ENCODE data around the gene RXRB. TPM values are rescaled to one million over a fixed set of nuclear protein-coding genes. Genes with fewer than 3 reads are reported as not detected.

Gene RXRB
- total RNA-seq, 1 donor from 2014 or later: 15.0 TPM

- no peak for DNase-seq (ENCODE audit: low read depth)
- no peak overlapping the region for H3K4me3 ChIP-seq (ENCODE audit: low read depth, low read length)
- no peak for TF ChIP-seq CTCF (conservative IDR thresholded peaks at IDR 0.05; ENCODE audit: low read depth, low read length)
These were observed 17.3 kb downstream of the RXRB start for GRCh38 chr6:33183071-33183683.

DNA sequence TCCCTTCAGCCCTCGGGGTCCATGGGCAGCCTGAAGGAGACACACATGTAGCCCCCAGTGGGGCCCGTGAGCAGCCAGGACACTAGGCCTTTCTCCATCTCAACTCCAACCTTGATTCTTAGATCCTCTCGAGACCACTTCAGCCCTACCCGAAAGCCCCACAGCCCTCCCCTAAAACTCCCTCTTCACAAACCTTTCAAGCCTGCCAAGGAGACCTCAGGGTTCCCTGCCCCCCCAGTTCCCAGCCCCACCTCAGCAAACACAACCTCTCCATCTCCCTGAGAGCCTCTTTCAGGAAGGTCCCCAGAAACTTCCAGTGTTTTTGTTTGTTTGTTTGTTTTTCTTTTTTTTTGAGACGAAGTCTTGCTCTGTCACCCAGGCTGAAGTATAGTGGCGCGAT, 19.3 kb downstream of the RXRB start:
- no peak for DNase-seq (ENCODE audit: low read depth)
- H3K4me3 ChIP-seq (ENCODE audit: low read depth, low read length): no peak overlapping the region
- TF ChIP-seq CTCF (conservative IDR thresholded peaks at IDR 0.05; ENCODE audit: low read depth, low read length): no peak

GRCh38 chr6:33178755-33179475, 21.6 kb downstream of the RXRB start:
- H3K4me3 ChIP-seq (ENCODE audit: low read depth, low read length): no peak overlapping the region
- no peak for TF ChIP-seq CTCF (conservative IDR thresholded peaks at IDR 0.05; ENCODE audit: low read depth, low read length)
- DNase-seq (ENCODE audit: low read depth): no peak

DNA sequence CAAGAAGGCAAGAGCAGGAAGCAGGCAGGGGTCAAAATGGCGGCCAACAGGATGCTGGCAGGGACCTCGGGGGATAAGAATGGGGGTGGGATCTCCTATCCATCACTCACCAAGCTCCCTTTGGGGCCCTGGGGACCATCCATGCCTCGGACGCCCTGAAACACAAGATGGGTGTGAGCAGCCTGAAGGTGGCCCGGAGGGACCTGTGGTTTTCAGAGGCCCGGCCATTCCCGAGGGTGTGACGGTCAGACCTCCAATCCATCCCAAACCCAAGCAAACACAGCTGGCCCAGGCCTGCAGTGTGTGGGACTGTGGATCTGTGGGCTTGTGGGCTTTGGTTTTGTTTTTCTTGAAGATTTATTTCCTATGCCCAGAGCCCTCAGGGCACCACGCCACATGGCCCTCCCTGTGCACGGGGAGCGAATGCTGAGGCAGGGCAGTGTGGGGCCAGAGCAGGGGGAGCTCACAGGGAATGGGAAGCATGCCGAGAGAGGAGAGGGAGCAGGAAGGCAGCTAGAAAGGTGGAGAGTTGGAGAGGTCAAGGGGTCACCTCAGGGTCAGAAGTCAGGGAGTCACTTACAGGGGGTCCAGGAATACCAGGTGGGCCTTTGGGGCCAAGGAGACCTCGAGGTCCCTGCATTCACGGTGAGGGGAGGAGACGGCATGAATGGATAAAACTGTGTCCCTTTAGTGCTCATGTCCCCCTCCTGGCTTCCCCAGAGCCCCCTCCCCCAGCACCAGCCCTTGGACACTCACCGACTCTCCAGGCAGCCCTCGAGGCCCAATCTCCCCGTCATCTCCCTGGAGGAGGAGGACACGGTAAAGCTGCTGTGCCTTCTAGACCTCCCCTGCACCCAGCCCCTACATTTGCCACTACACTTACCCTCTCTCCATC, 22.7 kb downstream of the RXRB start:
- TF ChIP-seq CTCF (conservative IDR thresholded peaks at IDR 0.05; ENCODE audit: low read depth, low read length): no peak
- H3K4me3 ChIP-seq (ENCODE audit: low read depth, low read length): no peak overlapping the region
- no peak for DNase-seq (ENCODE audit: low read depth)

- TF ChIP-seq CTCF (conservative IDR thresholded peaks at IDR 0.05; ENCODE audit: low read depth, low read length): no peak
- no peak for DNase-seq (ENCODE audit: low read depth)
- no peak overlapping the region for H3K4me3 ChIP-seq (ENCODE audit: low read depth, low read length)
These were observed 23.6 kb downstream of the RXRB start for GRCh38 chr6:33176906-33177305.

DNA sequence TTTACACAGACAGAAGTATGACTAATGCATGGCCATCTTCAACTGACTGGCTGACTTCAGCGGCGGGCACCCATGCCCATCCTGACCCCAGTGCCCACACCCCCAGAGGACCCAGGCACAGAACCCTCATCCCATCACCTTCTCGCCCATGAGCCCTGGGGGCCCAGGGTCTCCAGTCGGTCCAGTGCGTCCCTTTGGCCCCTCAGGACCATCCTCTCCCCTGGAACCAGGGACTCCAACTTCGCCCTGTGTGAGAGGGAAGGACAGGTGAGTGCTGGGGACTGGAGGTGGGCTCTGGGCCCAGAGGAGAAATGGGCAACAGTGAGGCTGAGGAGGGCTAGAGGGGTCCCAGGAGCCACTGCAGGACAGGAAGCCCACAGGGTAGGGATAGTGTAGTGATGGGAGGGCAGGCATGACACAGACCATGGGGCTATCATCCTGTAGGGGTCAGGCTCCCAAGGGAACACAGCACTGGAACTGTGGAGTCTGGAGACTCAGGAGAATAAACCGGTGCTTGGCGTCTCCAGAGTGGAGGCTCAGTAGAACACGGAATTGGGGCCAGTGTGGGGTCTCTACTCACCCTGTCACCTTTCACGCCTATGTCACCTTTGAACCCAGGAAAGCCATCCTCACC, 24.9 kb downstream of the RXRB start:
- no peak for DNase-seq (ENCODE audit: low read depth)
- peak; percentile 32 for TF ChIP-seq CTCF (conservative IDR thresholded peaks at IDR 0.05; ENCODE audit: low read depth, low read length)

More for the DNA sequence above, 24.9 kb downstream of the RXRB start:
- no peak overlapping the region for H3K4me3 ChIP-seq (ENCODE audit: low read depth, low read length)

Data from epithelial cell of proximal tubule (primary cell).